HG02759 (cell line): ENCODE measurements around the gene UBA1.

Source experiments
- ATAC-seq: cut with Tn5 transposase; IDR thresholded peaks from one replicate; pipeline ENCODE4 v1.9.1; 2021; ENCODE audit warnings: mild to moderate bottlenecking, moderate library complexity; ENCODE audit not compliant: unreplicated experiment

UBA1 gene

DNA sequence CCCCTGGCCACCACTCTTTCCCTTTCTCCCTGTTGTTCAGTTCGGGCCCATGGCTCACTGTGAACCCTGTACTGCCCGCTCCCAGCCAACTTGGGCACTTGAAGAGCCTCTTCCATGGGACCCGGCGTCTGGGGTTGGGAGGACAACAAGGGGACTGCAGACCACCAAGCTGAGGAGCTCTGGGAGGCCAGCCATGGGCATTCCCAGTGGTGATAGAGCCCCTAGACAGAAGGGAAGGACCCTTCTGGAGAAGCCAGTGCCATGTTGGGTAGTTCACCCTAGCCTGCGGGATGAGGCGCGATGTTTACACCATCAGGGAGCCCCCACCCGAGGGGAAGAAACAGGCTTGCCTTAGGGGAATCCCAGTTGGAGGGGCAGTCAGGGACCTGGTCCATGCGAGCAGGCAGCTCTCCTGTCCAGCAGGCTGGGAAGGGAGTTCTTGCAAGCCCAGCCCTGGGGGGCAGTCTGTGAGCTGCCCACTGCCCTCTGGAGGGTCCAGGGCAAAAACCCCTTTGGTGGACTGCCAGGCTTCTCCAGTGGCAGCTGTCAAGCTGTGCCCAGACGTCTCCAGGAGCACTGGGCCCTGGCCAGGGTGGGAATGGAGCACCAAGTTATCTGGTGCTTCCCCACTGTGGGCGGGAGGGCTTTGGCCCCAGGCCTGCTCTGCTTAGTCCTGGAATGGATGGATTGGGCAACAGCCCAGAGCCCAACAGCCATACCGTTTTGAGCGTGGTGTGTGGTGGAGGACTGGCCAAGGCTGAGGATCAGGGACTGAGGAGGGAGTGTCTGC lies 23.7 kb upstream of the UBA1 start:
- no peak for ATAC-seq

DNA sequence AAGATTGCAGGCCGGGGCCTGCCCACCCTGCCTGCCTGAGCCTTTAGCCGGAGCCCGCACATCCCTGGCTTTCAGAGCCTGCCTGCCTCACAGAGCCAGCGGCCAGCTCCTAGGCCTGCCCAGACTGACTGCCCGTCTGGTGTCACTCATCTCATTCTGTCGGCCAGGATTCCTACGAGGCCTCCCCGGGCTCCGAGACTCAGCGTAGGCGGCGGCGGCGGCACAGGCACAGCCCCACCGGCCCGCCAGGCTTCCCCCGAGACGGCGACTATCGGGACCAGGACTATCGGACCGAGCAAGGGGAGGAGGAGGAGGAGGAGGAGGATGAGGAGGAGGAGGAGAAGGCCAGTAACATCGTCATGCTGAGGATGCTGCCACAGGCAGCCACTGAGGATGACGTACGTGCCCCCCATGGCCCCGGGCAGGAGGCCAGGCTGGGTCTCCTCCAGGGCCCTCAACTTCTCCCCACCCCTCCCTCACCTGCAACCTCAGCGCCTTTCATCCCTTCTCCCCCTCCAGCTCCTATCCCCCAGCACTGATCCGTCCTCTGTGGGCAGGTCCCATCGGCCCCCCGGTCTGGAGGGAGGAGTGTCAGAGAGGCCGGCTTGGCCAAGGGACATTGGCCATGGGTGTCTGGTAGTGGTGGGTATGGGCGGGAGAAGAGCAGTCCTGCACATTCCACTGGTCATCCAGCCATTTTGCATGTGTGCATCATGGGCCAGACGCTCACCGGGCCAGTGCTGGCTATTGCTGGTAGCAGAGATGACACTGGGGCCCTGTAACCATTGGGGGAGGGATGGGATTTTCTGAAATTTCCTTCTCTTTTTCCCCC lies 22.6 kb upstream of the UBA1 start:
- no peak for ATAC-seq

DNA sequence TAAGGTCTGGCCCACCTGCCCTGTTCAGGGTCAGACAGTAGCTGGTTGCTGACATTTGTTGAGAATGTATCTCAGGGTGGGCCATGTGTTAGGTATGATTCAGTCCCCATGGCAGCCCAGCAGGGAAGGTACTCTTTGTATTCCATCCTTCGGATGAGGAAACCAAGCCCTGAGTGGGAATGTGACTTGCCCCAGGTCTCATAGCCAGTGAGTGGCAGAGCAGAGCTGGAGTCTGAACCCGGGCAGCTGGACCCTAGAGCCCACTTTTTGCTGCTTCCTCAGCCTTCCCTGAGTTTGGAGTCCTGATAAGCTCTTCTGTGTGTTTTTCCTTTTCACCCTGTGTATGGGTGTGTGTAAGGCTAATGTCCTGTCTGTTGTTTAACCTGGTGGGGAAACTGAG lies 21.6 kb upstream of the UBA1 start:
- ATAC-seq, result no peak

DNA sequence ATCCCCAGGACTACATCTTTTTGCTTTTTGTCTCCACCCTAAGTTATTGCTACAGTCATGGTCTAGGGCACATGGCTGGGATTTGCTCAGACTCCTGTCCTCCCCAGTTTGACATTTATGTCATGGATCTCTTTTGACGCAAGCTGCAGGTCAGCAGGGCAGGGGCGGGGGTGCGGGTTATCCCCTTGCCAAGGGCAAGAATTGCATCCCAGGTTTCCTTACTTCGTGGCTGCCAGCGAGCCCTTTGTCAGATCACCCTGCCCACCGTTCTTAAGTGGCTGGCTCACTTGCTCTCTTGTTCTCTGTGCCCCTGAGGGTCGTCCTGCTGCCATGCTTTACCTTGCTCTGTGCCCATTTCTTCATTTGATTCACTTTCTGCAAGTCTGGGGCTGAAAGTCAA lies 21.1 kb upstream of the UBA1 start:
- no peak for ATAC-seq

DNA sequence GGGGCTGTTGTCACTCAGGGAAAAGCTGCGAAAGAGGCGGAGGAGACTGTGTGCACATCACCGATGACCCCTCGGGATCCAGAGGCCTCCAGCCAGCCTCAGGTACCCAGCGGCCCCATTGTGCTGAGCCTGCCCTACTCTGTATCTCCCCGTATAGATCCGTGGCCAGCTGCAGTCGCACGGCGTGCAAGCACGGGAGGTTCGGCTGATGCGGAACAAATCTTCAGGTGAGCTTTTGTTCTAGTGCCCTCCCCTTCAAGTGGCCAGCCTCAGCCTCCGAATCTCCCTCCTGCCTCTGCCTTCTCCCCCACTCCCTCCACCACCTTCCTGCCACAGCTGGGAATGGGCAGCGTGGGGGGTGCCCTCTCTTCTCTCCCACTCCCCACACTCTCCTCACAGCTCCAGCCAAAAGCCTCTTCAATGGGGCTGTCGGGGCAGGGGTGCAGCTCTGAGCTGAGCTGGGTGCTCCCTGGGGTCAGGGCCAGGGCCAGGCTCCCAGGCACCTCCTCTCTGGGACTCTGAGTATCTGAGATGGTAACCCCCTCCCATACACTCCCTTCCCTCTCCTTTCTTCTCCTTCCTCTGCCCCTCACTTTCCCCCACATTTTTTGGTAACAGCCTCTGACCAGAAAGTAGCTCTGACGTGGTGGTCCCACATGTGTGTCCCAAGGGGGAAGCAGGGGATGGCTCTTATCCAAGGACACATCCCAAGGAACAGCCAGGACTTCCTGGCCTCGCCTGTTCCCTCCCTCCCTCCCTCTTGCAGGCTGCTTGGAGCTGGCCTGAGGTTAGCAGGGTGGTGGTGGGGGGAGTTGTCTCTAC lies 20.4 kb upstream of the UBA1 start:
- no peak for ATAC-seq

DNA sequence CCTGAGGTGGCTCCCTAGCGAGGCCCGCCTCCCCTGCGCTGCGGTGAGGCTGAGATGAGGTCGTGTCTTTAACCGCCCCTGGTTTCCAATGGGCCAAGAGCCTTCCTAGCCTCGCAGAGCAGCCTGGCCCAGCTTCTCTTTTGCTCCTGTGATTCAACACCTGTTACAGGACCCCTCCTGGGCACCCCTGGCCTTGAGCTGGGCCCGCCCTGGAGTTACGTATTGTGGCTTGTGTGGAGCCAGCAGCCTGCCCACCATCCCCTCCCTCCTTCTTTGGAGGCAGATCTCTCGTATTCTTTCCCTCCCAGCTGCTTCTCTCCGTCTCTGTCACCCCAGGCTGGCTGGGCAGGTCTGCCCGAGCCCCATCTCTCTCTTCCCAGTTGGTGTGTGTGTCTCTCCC lies 19.3 kb upstream of the UBA1 start:
- no peak for ATAC-seq

DNA sequence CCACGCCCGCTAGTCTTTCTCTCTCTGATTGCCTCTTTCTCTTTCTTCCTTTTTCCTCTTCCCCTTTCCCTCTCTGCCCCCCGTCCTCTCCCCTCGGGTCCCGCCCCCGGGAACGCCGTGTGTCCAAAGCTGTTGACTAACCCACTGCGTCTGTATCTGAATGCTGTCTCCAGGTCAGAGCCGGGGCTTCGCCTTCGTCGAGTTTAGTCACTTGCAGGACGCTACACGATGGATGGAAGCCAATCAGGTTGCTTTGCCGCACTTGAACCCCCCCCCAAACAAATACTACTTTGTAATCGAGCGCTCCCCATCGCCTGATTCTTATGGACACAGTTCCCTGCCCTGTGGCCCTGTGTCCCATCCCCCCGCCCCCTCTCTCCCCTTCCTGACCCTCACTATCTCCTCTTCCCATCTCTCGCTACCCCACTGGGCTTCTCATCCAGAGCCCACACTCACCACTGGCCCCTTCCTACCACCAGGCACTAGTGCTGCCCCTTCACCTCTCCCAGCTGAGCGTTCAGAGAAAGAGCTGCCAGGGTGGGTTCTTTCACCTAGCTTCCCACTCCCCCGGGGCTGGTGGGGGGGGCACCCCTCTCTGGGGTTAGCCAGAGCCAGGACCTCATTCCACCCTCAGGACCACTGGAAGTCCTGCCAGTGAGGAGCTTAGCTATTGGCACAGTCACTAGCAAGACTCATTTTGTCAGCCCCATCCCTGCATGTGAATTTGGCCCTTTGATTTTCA lies 18.6 kb upstream of the UBA1 start:
- ATAC-seq, result no peak

DNA sequence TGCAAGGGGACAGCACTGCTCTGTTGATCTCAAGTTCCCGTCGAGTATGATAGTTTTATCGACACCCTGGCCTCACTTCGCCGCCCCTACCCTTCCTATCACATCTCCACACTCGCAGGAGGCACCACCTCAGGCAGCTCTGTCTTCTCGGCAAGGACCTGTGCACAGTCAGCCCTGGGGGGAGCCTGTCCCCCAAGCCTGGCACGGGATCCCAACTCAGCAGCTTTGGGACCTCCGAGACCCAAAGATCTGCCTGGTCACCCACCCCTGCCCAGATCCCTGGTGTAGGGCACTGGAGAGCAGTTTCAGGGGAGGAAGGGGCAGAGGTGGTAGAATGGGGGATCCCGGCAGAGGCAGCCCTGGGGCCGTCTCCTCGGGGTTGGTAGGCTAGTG lies 18.0 kb upstream of the UBA1 start:
- no peak for ATAC-seq

DNA sequence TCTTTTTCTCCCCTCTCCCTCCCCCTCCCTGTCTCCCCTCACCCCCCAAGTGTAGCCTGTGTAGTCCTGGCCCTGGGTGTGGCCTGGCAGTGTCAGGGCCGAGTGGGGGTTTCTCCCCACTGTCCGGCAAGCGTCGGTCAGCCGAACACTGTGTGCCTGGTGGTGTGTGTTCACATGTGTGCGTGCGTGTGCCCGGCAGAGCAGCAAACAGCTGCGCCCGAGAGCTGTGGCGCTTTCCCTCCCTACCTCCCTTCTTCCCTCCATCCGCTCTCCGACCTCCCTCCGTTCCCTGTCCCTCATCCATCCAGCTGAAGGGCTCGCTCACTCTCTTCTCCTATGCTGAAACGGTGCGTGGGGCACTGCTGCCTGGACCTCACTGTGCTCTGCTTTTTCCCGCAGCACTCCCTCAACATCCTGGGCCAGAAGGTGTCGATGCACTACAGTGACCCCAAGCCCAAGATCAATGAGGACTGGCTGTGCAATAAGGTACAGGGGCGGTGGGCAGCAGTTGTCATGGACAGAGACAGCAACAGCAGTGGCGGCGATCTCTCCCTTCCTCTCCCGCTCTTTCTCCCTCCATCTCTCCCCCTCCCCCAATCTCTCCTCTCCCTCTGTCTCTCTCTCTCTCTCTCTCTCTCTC lies 17.4 kb upstream of the UBA1 start:
- ATAC-seq, result no peak

DNA sequence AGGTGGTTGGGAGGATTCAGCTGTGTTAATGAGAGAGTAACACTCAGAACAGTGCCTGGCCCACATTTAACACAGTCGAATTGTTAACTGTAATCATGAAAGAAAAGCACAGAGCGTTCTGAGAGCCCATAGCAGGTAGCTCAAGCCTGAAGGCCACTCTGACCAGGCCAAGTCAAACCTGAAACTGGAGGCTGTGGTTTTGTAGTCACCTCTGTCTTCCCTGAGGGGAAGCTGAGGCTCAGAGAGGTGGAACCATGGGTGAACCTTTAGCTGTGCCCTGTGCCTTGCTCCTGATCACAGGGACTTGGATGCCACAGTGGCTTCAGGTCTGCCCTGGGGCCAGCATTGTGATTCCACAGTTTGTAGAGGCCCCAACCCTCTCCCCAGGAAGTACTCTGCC lies 16.6 kb upstream of the UBA1 start:
- ATAC-seq, result no peak

DNA sequence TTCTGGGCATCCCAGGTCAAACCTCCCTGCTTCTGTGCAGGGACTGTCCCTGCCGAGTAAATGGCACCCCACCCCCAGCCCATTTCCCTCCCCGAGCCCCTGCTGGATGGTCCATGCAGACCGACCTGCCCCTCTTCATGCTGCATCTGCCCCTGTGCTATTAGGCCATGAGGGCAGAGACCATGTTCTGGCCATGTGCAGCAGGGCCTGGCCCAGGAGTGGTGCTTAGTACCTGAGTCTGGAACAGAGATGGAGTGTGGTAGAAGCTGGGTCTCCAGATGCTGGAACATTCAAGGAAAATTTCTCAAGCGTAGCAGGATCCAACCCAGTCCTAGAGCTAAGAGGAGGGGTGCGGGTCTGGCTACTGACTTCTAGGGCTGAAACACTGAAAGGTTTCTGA lies 15.3 kb upstream of the UBA1 start:
- ATAC-seq, result no peak

DNA sequence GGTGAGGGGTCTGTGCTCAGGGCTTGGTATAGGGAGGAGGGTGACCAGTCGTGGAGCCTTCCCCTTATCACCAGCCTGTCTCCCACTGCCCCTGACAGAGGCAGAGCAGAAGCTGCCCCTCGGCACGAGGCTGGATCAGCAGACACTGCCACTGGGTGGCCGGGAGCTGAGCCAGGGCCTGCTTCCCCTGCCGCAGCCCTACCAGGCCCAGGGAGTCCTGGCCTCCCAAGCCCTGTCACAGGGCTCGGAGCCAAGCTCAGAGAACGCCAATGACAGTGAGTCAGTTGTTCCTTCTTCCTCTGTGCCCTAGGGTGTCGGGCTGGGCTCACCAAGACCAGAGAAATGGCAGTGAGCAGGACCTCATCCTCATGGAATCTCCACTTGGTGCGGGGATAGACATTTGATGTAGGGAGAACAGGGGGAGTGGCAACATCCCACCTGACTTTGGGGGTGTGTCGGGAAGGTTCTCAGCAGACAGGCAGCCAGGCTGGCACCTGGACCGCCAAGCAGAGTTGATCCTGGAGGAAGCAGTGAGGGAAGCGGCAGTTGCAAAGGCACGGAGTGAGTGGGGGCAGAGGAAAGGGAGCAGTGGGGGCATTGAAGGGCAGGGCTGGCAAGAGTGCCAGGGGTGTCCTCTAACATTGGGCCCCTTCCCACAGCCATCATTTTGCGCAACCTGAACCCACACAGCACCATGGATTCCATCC lies 14.3 kb upstream of the UBA1 start:
- no peak for ATAC-seq

DNA sequence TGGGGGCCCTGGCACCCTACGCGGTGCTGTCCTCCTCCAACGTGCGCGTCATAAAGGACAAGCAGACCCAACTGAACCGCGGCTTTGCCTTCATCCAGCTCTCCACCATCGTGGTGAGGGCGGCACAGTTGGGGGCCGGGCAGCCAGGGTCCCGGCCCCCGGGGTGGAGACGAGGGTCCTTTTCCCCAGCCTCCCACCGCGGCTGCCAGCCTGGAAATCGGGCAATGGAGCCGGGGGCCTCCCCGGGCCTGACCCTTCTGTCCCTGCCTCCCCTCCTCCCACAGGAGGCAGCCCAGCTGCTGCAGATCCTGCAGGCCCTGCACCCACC lies 13.7 kb upstream of the UBA1 start:
- no peak for ATAC-seq

DNA sequence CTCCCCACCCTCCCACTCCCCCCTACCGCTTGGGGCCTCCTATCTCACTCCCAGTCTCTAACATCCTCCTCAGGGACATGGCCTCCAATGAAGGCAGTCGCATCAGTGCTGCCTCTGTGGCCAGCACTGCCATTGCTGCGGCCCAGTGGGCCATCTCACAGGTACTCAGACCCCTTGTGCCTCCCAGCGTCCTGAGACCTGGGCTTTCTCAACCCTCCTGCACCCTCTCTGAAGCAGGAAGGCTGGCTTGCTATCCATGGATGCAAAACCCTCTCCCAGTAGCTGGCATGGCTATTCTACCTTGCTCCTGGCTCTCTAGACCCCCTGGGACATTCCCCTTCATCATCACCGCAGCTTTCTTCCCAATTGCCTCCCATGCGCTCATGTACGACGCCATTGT lies 13.3 kb upstream of the UBA1 start:
- no peak for ATAC-seq

DNA sequence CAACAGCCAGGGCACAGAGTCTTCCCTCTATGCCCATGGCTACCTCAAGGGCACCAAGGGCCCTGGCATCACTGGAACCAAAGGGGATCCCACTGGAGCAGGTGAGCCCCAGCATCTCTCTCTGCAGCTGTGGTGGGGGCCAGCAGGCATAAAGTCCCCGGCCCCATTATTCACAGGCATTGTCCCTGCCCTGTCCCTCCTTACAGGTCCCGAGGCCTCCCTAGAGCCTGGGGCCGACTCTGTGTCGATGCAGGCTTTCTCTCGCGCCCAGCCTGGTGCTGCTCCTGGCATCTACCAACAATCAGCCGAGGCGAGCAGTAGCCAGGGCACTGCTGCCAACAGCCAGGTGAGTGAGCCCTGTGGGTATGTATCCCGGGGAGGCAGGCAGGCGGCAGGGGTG lies 12.3 kb upstream of the UBA1 start:
- no peak for ATAC-seq

DNA sequence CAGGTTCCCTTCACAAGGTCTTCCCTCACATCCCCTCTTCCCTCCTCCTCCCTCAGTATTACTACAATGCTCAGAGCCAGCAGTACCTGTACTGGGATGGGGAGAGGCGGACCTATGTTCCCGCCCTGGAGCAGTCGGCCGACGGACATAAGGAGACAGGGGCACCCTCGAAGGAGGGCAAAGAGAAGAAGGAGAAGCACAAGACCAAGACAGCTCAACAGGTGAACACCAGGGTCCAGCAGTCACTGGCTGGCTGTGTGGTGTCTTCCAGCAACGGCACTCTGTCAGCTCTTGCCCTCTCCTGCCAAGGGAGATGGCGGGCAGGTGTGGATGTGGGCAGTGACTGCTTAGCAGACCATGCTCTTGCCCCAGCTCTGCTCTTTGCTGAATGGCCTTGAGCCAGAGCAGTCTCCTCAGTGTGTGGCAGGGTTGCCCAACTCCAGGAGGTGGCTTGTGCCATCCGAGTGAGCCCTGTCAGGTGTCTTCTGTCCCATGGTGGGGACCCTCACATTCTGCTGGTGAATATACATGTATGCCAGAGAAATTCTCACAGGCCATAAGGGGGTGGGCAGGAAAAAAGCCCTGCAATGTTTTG lies 11.4 kb upstream of the UBA1 start:
- no peak for ATAC-seq

DNA sequence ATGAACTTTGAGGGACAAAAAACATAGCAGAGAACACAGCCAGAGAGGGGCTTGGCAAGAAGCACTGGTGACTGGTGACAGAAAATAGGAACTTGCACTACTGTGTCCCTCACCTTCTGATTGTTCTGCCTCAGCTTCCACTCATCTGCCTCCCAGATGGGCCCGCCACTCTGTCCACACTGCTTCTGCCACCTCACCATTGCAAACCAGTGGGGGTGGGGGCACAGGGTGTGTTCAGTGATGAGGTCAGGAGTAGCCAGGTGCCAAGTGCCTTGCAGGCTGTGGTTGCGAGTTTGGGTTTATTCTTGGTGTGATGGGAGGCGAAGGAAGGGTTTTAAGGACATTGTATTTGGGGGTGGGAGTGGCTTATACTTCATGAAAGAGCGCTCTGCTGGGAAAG lies 9.1 kb upstream of the UBA1 start:
- ATAC-seq, result no peak

DNA sequence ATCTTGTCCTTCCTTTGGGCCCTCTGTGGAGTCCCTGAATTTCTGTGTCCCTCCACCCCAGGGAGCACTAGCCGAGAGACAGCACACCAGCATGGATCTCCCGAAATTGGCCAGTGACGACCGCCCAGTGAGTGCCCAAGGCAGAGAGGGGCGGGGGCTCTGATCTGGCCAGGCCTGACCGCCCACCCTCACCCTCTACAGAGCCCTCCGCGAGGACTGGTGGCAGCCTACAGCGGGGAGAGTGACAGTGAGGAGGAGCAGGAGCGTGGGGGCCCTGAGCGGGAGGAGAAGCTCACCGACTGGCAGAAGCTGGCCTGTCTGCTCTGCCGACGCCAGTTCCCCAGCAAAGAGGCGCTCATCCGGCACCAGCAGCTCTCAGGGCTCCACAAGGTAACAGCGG lies 8.4 kb upstream of the UBA1 start:
- no peak for ATAC-seq

DNA sequence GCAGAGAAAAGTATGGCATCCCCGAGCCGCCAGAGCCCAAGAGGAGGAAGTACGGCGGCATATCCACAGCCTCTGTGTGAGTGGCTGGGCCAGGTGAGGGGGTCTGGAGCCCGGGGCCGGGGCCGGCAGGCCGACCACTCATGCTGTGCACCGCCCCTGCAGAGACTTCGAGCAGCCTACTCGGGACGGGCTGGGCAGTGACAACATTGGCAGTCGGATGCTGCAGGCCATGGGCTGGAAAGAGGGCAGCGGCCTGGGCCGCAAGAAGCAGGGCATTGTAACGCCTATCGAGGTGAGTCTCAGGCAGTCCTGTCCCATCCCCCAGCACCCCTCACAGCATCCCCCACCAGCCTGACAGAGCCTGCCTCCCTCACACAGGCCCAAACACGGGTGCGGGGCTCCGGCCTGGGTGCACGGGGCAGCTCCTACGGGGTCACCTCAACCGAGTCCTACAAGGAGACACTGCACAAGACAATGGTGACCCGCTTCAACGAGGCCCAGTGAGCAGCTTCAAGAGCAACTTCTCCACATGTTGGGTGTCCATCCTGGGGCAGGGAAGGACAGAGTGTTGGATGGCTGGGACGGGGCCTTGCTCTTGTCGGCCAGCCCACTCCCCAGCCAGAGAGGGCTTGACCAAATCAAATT lies 7.4 kb upstream of the UBA1 start:
- ATAC-seq, result no peak
